Testis (tissue), 2 donors: ENCODE data around the gene NPAS2.

ENCODE experiments used
- POLR2A ChIP-seq: fragments of 450-650 bp; IDR thresholded peaks from one replicate; pipeline ENCODE4 v1.6.1; 2017; ENCODE audit warnings: antibody characterized with exemption, mild to moderate bottlenecking, moderate library complexity
- TF ChIP-seq, protein P1 (sequence below), 3 experiments: fragments of 450-650 bp in 2 of 3; fragments of 200-600 bp in 1 of 3; sonication (generic) in 1 of 3; IDR thresholded peaks; one replicate each; pipeline ENCODE4 v1.5.1; 2016 to 2019; ENCODE audit warnings: antibody characterized with exemption in 3 of 3, mild to moderate bottlenecking in 2 of 3, moderate library complexity in 1 of 3

DNA sequence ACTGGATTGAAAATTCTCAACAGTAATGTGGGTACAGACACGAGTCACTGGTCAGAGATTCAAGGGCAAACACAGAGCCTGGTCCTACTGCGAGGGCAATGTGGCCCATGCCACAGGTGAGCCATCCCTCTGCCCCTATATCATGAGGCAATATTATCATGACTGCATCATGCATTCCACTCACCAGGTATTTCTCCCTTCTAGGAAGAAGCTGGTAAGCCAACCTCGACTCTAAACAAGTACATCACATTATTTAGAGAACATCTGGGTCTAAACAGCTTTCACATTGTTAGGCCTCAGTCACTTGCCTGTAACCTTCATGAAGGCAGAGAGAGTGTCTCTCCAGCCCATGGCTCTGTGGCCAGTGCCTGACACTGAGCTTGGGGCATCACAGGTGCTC, 167.6 kb downstream of the NPAS2 start:
- TF ChIP-seq POLR2A, result no peak
- TF ChIP-seq, protein P1, sequence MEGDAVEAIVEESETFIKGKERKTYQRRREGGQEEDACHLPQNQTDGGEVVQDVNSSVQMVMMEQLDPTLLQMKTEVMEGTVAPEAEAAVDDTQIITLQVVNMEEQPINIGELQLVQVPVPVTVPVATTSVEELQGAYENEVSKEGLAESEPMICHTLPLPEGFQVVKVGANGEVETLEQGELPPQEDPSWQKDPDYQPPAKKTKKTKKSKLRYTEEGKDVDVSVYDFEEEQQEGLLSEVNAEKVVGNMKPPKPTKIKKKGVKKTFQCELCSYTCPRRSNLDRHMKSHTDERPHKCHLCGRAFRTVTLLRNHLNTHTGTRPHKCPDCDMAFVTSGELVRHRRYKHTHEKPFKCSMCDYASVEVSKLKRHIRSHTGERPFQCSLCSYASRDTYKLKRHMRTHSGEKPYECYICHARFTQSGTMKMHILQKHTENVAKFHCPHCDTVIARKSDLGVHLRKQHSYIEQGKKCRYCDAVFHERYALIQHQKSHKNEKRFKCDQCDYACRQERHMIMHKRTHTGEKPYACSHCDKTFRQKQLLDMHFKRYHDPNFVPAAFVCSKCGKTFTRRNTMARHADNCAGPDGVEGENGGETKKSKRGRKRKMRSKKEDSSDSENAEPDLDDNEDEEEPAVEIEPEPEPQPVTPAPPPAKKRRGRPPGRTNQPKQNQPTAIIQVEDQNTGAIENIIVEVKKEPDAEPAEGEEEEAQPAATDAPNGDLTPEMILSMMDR (IDR thresholded peaks at IDR 0.05), result no peak
